Endothelial cell of umbilical vein (primary cell): ENCODE data around the gene ICAM5. TPM values are rescaled to one million over a fixed set of nuclear protein-coding genes. Genes with fewer than 3 reads are reported as not detected.

Source experiments
- BruUV-seq: library from RNA; stranded (reverse); fragments of 400-500 nt; replicated peaks from 2 replicates; lab custom pipeline; 2021; lab: Mats Ljungman, UMichigan
- CTCF ChIA-PET: fragments of 300-600, 350-600 bp; sonication (Branson Sonifier 250); formaldehyde crosslinking; loops from one replicate; lab custom pipeline; 2021; ENCODE audit warnings: antibody characterized with exemption, inconsistent platforms; lab: Charles Lee
- POLR2A ChIA-PET: fragments of 300-600, 350-600 bp; sonication (Branson Sonifier 250); formaldehyde crosslinking; loops from one replicate; lab custom pipeline; 2021; ENCODE audit warnings: antibody characterized with exemption, inconsistent platforms; lab: Charles Lee
- DNase-seq: peaks from one replicate; pipeline ENCODE4 v3.0.0-alpha.2; 2011; ENCODE audit warnings: low read depth, low spot score
- FAIRE-seq: peaks from 2 replicates; lab custom pipeline; 2011; peaks lifted over from hg19 to GRCh38; lab: Jason Lieb, UNC
- H2AFZ ChIP-seq: 2 replicates; pipeline ENCODE4 v1.6.0; 2012; ENCODE audit warnings: low read depth, low read length, control low read depth, inconsistent platforms
- H3K27ac ChIP-seq: 2 replicates; pipeline ENCODE4 v1.5.1; 2011; ENCODE audit warnings: low read depth, mild to moderate bottlenecking, control low read depth, low read length, moderate library complexity; ENCODE audit not compliant: insufficient read depth
- H3K27me3 ChIP-seq, 2 experiments: 2 replicates each; pipeline versions ENCODE4 v1.6.0 to v1.6.1; 2011; ENCODE audit warnings: low read length in 2 of 2, mixed read lengths in 1 of 2; ENCODE audit not compliant: control insufficient read depth in 2 of 2, insufficient read depth in 2 of 2
- H3K36me3 ChIP-seq, 2 experiments: 2 replicates in 1 of 2; 3 replicates in 1 of 2; pipeline ENCODE4 v1.5.1; 2011; ENCODE audit warnings: low read length in 2 of 2, mild to moderate bottlenecking in 1 of 2, moderate library complexity in 1 of 2; ENCODE audit not compliant: control insufficient read depth in 2 of 2, insufficient read depth in 2 of 2; ENCODE audit errors: extremely low read depth in 1 of 2
- H3K4me1 ChIP-seq: 3 replicates; pipeline ENCODE4 v1.5.1; 2011; ENCODE audit warnings: mild to moderate bottlenecking, low read length; ENCODE audit not compliant: control insufficient read depth, insufficient read depth; ENCODE audit errors: extremely low read depth
- H3K4me2 ChIP-seq: 2 replicates; pipeline ENCODE4 v1.6.1; 2011; ENCODE audit warnings: low read length, control low read depth, mixed read lengths; ENCODE audit not compliant: insufficient read depth
- H3K4me3 ChIP-seq, 3 experiments: fragments of 200-600 bp in 1 of 3; sonication (generic), shearing (Covaris generic) in 1 of 3; replicated peaks in 1 of 3; 2 replicates each; pipeline ENCODE4 v1.5.1; 2011 to 2016; ENCODE audit warnings: control low read depth in 3 of 3, low read length in 3 of 3, mild to moderate bottlenecking in 2 of 3, inconsistent platforms in 1 of 3, low read depth in 1 of 3, moderate library complexity in 1 of 3; ENCODE audit not compliant: insufficient read depth in 1 of 3
- H3K79me2 ChIP-seq: 2 replicates; pipeline ENCODE4 v1.6.0; 2012; ENCODE audit warnings: low read length, inconsistent platforms; ENCODE audit not compliant: control insufficient read depth, insufficient read depth
- H3K9ac ChIP-seq: replicated peaks from 2 replicates; pipeline ENCODE3; 2011; ENCODE audit warnings: low read length, control low read depth; ENCODE audit not compliant: insufficient read depth; ENCODE audit errors: extremely low read depth
- H3K9me1 ChIP-seq: replicated peaks from 3 replicates; pipeline ENCODE4 v1.6.0; 2011; ENCODE audit warnings: mild to moderate bottlenecking, low read length; ENCODE audit not compliant: control insufficient read depth, insufficient read depth; ENCODE audit errors: extremely low read depth
- H3K9me3 ChIP-seq: replicated peaks from 2 replicates; pipeline ENCODE4 v1.5.1; 2012; ENCODE audit warnings: low read length, inconsistent platforms; ENCODE audit not compliant: control insufficient read depth, insufficient read depth
- H4K20me1 ChIP-seq: replicated peaks from 2 replicates; pipeline ENCODE3; 2011; ENCODE audit warnings: mild to moderate bottlenecking, low read length; ENCODE audit not compliant: control insufficient read depth, insufficient read depth; ENCODE audit errors: extremely low read depth
- CTCF ChIP-seq, 2 donors: IDR thresholded peaks; 1 replicate in 1 of 2; 2 replicates in 1 of 2; pipeline ENCODE4 v1.5.1; 2011; ENCODE audit warnings: low read length in 2 of 2, mild to moderate bottlenecking in 2 of 2, moderate library complexity in 2 of 2, control low read depth in 1 of 2, inconsistent platforms in 1 of 2, low read depth in 1 of 2; ENCODE audit not compliant: insufficient read depth in 1 of 2; ENCODE audit errors: extremely low read depth in 1 of 2
- EZH2 ChIP-seq: IDR thresholded peaks from 2 replicates; pipeline ENCODE4 v1.6.1; 2012; ENCODE audit warnings: borderline replicate concordance, low read depth, mild to moderate bottlenecking, moderate library complexity, low read length, inconsistent platforms; ENCODE audit not compliant: severe bottlenecking
- FOS ChIP-seq: IDR thresholded peaks from 2 replicates; pipeline ENCODE4 v1.6.1; 2011; ENCODE audit warnings: mild to moderate bottlenecking, low read length, moderate library complexity, borderline replicate concordance; ENCODE audit not compliant: insufficient read depth
- GATA2 ChIP-seq: IDR thresholded peaks from 2 replicates; pipeline ENCODE4 v1.7.0; 2011; ENCODE audit warnings: low read depth, mild to moderate bottlenecking, moderate library complexity, mixed read lengths, low read length; ENCODE audit not compliant: insufficient read length, insufficient read depth
- JUN ChIP-seq: IDR thresholded peaks from 2 replicates; pipeline ENCODE4 v1.6.1; 2011; ENCODE audit warnings: borderline replicate concordance, low read depth; ENCODE audit not compliant: insufficient read length, insufficient read depth
- MYC ChIP-seq: IDR thresholded peaks from one replicate; pipeline ENCODE4 v1.6.1; 2011; ENCODE audit warnings: mild to moderate bottlenecking, low read depth, low read length
- POLR2A ChIP-seq: IDR thresholded peaks from 2 replicates; pipeline ENCODE4 v1.6.1; 2012; ENCODE audit warnings: low read depth, mild to moderate bottlenecking, control low read depth, low read length
- POLR2AphosphoS5 ChIP-seq: IDR thresholded peaks from 2 replicates; pipeline ENCODE4 v1.6.1; 2012; ENCODE audit warnings: low read depth, mild to moderate bottlenecking, control low read depth, low read length, moderate library complexity; ENCODE audit not compliant: insufficient read depth
- dilution Hi-C: fragments of 300-500 bp; cut with MboI; formaldehyde crosslinking; loops from one replicate; pipeline ENCODE4 v1.15.0; 2019; ENCODE audit warnings: low sequenced_read_pairs; ENCODE audit not compliant: extremely low pct_ligation_motif_present
- intact Hi-C: fragments of 100-400 bp; cut with micrococcal nuclease; formaldehyde crosslinking; loops from one replicate; pipeline ENCODE4 v1.10.0; 2022
- polyA plus RNA-seq, 4 experiments: library from polyadenylated mRNA; depleted of rRNA in 3 of 4; stranded (reverse) in 3 of 4; unstranded in 1 of 4; fragments of >200 nt; gene quantifications; 2 replicates each; pipeline versions ENCODE4 v1.2.1 to v1.2.3, GENCODE V29; 2011 to 2012; ENCODE audit warnings: missing spikeins in 1 of 4
- total RNA-seq: library from RNA; stranded (reverse); gene quantifications from 2 replicates; pipeline ENCODE4 v1.2.3, GENCODE V29; 2021
- TF ChIP-seq, protein P1 (sequence below): IDR thresholded peaks from 2 replicates; pipeline ENCODE4 v1.6.1; 2011; ENCODE audit not compliant: insufficient read depth, insufficient read length

The ICAM5 gene
- total and polyA plus RNA-seq, 2 donors (not counting 3 experiments of a cell fraction or from before 2014, with no cell fraction given): 0.10 to 0.40 TPM

GRCh38 chr19:10338940-10339339, 49.2 kb downstream of the ICAM5 start:
- peaks cover 7% of the 10 kb centered on the region for H3K4me1 ChIP-seq
- no peak overlapping the region for H3K9ac ChIP-seq
- BruUV-seq: no TSS peak
- TF ChIP-seq CTCF (IDR thresholded peaks at IDR 0.05; ENCODE audit: extremely low read depth in 1 of 2, insufficient read depth in 1 of 2, low read depth in 1 of 2, low read length in 2 of 2): no peak
- TF ChIP-seq JUN: no peak
- TF ChIP-seq EZH2: no peak
- no peak for TF ChIP-seq POLR2A
- TF ChIP-seq MYC: no peak
- TF ChIP-seq FOS: no peak
- TF ChIP-seq GATA2: no peak
- TF ChIP-seq POLR2AphosphoS5: no peak
- TF ChIP-seq, protein P1, sequence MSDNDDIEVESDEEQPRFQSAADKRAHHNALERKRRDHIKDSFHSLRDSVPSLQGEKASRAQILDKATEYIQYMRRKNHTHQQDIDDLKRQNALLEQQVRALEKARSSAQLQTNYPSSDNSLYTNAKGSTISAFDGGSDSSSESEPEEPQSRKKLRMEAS: no peak
- ChIA-PET POLR2A (no interaction called here), CTCF (no interaction called here)
- H3K4me3 ChIP-seq: no peak overlapping the region
- no peak overlapping the region for H3K4me2 ChIP-seq
- no peaks in the 10 kb centered on the region for H3K9me1 ChIP-seq
- H3K27ac ChIP-seq: no peak overlapping the region
- no peaks in the 10 kb centered on the region for H4K20me1 ChIP-seq
- H2AFZ ChIP-seq: no peak overlapping the region
- no peaks in the 10 kb centered on the region for H3K27me3 ChIP-seq
- no peaks in the 10 kb centered on the region for H3K36me3 ChIP-seq
- FAIRE-seq (no peak), DNase-seq (no peak)
- intact Hi-C loops: no loop called here
- H3K9me3 ChIP-seq: no peaks in the 10 kb centered on the region
- H3K79me2 ChIP-seq: no peaks in the 10 kb centered on the region
- dilution Hi-C loops: no loop called here
